SK-N-SH treated with all-trans-retinoic acid at 6 μM for 48 hours (cell line): ENCODE data around the gene ATG2B.

Source experiments
- ATAC-seq: fragments of 200-7000 bp; cut with Tn5 transposase; 3 replicates; pipeline ENCODE4 v1.9.1; 2020; ENCODE audit warnings: mild to moderate bottlenecking, moderate library complexity
- BACH2 ChIP-seq: fragments of 250-450 bp; sonication (Bioruptor Pico); IDR thresholded peaks from 2 replicates; pipeline ENCODE4 v1.9.0; 2021; ENCODE audit warnings: mild to moderate bottlenecking, borderline replicate concordance
- CSDC2 ChIP-seq: fragments of 250-450 bp; sonication (Bioruptor Pico); IDR thresholded peaks from 2 replicates; pipeline ENCODE4 v1.5.0; 2020; ENCODE audit warnings: mild to moderate bottlenecking, moderate library complexity
- GLIS3 ChIP-seq: fragments of 250-450 bp; sonication (Bioruptor Pico); IDR thresholded peaks from 2 replicates; pipeline ENCODE4 v1.5.0; 2020; ENCODE audit warnings: mild to moderate bottlenecking, moderate library complexity
- ISL1 ChIP-seq: fragments of 250-450 bp; sonication (Bioruptor Pico); IDR thresholded peaks from 2 replicates; pipeline ENCODE4 v2.1.2; 2022; ENCODE audit warnings: mild to moderate bottlenecking, moderate library complexity
- OSR1 ChIP-seq: fragments of 250-450 bp; sonication (Bioruptor Pico); IDR thresholded peaks from 2 replicates; pipeline ENCODE4 v1.8.0; 2022; ENCODE audit warnings: moderate library complexity, mild to moderate bottlenecking, inconsistent platforms
- POU6F1 ChIP-seq: fragments of 250-450 bp; sonication (Bioruptor Pico); IDR thresholded peaks from 2 replicates; pipeline ENCODE4 v1.8.0; 2021; ENCODE audit warnings: low read depth, mild to moderate bottlenecking, moderate library complexity, borderline replicate concordance
- PPARA ChIP-seq: fragments of 250-450 bp; sonication (Bioruptor Pico); IDR thresholded peaks from 2 replicates; pipeline ENCODE4 v1.5.0; 2020; ENCODE audit warnings: mild to moderate bottlenecking, borderline replicate concordance
- RARB ChIP-seq: fragments of 250-450 bp; sonication (Bioruptor Pico); IDR thresholded peaks from 2 replicates; pipeline ENCODE4 v1.8.0; 2021; ENCODE audit warnings: mild to moderate bottlenecking, moderate library complexity
- SNAI2 ChIP-seq: fragments of 250-450 bp; sonication (Bioruptor Pico); IDR thresholded peaks from 2 replicates; pipeline ENCODE4 v1.5.0; 2020; ENCODE audit warnings: mild to moderate bottlenecking, moderate library complexity
- TCF4 ChIP-seq: fragments of 250-450 bp; sonication (Bioruptor Pico); IDR thresholded peaks from 2 replicates; pipeline ENCODE4 v1.8.0; 2021; ENCODE audit warnings: mild to moderate bottlenecking, moderate library complexity, borderline replicate concordance
- TOX ChIP-seq: fragments of 250-450 bp; sonication (Bioruptor Pico); IDR thresholded peaks from 2 replicates; pipeline ENCODE4 v1.8.0; 2021; ENCODE audit warnings: mild to moderate bottlenecking, moderate library complexity, borderline replicate concordance
- TSHZ2 ChIP-seq: fragments of 250-450 bp; sonication (Bioruptor Pico); IDR thresholded peaks from 2 replicates; pipeline ENCODE4 v1.5.0; 2020; ENCODE audit warnings: mild to moderate bottlenecking, moderate library complexity
- ZC3H10 ChIP-seq: fragments of 250-450 bp; sonication (Bioruptor Pico); IDR thresholded peaks from 2 replicates; pipeline ENCODE4 v1.5.1; 2021; ENCODE audit warnings: mild to moderate bottlenecking, moderate library complexity
- ZFP3 ChIP-seq: fragments of 250-450 bp; sonication (Bioruptor Pico); IDR thresholded peaks from 2 replicates; pipeline ENCODE4 v1.5.0; 2020; ENCODE audit warnings: mild to moderate bottlenecking, moderate library complexity
- ZNF565 ChIP-seq: fragments of 450-650 bp; formaldehyde crosslinking; conservative IDR thresholded peaks from 2 replicates; pipeline ENCODE4 v1.5.0; 2020; ENCODE audit warnings: low read depth, mild to moderate bottlenecking, moderate library complexity
- ZNF70 ChIP-seq: fragments of 450-650 bp; formaldehyde crosslinking; IDR thresholded peaks from 2 replicates; pipeline ENCODE4 v1.5.0; 2020; ENCODE audit warnings: mild to moderate bottlenecking, moderate library complexity
- ZNF8 ChIP-seq: fragments of 450-650 bp; formaldehyde crosslinking; IDR thresholded peaks from 2 replicates; pipeline ENCODE4 v1.5.0; 2020; ENCODE audit warnings: mild to moderate bottlenecking, moderate library complexity
- TF ChIP-seq, protein P1 (sequence below): fragments of 250-450 bp; sonication (Bioruptor Pico); IDR thresholded peaks from 2 replicates; pipeline ENCODE4 v1.5.1; 2021; ENCODE audit warnings: mild to moderate bottlenecking, moderate library complexity
- TF ChIP-seq, protein P2 (sequence below): fragments of 250-450 bp; sonication (Bioruptor Pico); IDR thresholded peaks from 2 replicates; pipeline ENCODE4 v1.8.0; 2020; ENCODE audit warnings: mild to moderate bottlenecking, moderate library complexity, borderline replicate concordance

Gene ATG2B

GRCh38 chr14:96352708-96353107 is 10.4 kb downstream of the ATG2B start (continued):
- TF ChIP-seq TSHZ2 (no peak), ZNF70 (CRISPR knock-in tag) (no peak), GLIS3 (CRISPR knock-in tag) (no peak), BACH2 (CRISPR knock-in tag) (no peak), RARB (CRISPR knock-in tag) (no peak), PPARA (CRISPR knock-in tag) (no peak)
- TF ChIP-seq, all 23 proteins: peak for 0

DNA sequence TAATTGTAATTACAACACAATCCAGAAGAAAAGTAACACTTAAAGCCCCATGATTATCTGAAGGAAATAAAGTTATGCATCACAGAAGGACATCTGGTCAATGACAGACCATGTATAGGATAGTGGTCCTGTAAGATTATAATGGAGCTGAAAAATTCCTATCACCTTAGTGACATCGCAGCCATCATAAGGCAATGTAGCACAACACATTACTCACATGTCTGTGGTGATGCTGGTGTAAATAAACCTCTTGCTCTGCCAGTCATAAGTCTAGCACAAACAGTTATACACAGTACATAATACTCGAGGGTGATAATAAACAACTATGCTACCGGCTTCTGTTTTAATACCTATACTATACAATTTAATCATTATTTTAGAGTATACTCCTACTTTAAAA is 11.2 kb downstream of the ATG2B start:
- no peak for TF ChIP-seq OSR1
- TF ChIP-seq, protein P1, sequence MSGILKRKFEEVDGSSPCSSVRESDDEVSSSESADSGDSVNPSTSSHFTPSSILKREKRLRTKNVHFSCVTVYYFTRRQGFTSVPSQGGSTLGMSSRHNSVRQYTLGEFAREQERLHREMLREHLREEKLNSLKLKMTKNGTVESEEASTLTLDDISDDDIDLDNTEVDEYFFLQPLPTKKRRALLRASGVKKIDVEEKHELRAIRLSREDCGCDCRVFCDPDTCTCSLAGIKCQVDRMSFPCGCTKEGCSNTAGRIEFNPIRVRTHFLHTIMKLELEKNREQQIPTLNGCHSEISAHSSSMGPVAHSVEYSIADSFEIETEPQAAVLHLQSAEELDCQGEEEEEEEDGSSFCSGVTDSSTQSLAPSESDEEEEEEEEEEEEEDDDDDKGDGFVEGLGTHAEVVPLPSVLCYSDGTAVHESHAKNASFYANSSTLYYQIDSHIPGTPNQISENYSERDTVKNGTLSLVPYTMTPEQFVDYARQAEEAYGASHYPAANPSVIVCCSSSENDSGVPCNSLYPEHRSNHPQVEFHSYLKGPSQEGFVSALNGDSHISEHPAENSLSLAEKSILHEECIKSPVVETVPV (CRISPR knock-in tag): no peak
- TF ChIP-seq POU6F1 (CRISPR knock-in tag): no peak
- TF ChIP-seq ZNF8: no peak
- no peak for TF ChIP-seq GLIS3 (CRISPR knock-in tag)
- no peak for TF ChIP-seq ZNF70 (CRISPR knock-in tag)
- no peak for TF ChIP-seq BACH2 (CRISPR knock-in tag)
- TF ChIP-seq ZC3H10: no peak
- no peak for TF ChIP-seq TSHZ2
- TF ChIP-seq PPARA (CRISPR knock-in tag): no peak
- no peak for TF ChIP-seq CSDC2
- TF ChIP-seq ZFP3 (CRISPR knock-in tag): no peak
- ATAC-seq: no peak

DNA sequence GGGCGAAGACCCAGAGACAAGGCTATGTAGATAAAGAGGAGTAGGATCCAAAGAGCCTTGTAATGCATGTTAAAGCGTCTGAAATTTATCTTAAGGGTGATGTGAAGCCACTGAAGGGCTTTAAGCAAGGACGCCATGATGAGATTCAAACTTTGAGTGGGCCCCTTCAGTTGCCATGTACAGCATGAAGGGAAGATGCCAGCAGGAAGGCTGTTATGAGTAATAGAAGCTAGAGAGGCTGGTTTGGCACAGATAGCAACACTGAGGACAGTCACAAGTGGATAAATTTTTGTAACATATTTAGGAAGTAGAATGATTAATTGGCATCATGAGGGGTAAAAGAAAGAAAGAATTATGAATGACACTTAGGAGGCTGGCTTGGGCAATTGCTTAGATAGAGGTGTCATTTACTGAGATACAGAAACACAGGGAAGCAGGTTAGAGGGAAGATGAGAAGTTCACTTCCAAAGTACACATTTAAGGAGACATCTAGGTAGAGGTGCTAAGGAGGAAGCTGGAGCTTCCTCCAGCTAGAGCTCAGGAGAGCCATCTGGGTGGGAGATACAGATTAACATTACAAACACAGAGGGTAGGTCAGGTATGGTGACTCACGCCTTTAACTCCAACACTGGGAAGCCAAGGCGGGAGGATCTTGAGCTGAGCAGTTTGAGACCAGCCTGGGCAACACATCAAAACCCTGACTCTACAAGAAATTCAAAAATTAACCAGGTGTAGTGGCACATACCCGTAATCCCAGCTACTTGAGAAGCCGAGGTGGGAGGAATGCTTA is 13.7 kb downstream of the ATG2B start:
- ATAC-seq: peak; percentile 74
- no peak for TF ChIP-seq RARB (CRISPR knock-in tag)
- no peak for TF ChIP-seq TOX
- TF ChIP-seq CSDC2: no peak
- TF ChIP-seq TCF4 (CRISPR knock-in tag): no peak
- TF ChIP-seq, protein P2, sequence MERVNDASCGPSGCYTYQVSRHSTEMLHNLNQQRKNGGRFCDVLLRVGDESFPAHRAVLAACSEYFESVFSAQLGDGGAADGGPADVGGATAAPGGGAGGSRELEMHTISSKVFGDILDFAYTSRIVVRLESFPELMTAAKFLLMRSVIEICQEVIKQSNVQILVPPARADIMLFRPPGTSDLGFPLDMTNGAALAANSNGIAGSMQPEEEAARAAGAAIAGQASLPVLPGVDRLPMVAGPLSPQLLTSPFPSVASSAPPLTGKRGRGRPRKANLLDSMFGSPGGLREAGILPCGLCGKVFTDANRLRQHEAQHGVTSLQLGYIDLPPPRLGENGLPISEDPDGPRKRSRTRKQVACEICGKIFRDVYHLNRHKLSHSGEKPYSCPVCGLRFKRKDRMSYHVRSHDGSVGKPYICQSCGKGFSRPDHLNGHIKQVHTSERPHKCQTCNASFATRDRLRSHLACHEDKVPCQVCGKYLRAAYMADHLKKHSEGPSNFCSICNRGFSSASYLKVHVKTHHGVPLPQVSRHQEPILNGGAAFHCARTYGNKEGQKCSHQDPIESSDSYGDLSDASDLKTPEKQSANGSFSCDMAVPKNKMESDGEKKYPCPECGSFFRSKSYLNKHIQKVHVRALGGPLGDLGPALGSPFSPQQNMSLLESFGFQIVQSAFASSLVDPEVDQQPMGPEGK (CRISPR knock-in tag): no peak
- no peak for TF ChIP-seq SNAI2 (CRISPR knock-in tag)
- TF ChIP-seq ZC3H10: no peak
- no peak for TF ChIP-seq ISL1 (CRISPR knock-in tag)
- TF ChIP-seq ZNF70 (CRISPR knock-in tag): no peak
- no peak for TF ChIP-seq ZNF565
- no peak for TF ChIP-seq GLIS3 (CRISPR knock-in tag)
- no peak for TF ChIP-seq ZFP3 (CRISPR knock-in tag)
